H9 (cell line): Measurements from ENCODE around the gene ANO6. TPM values are rescaled to one million over a fixed set of nuclear protein-coding genes. Genes with fewer than 3 reads are reported as not detected.

ENCODE experiments used
- DNase-seq: peaks from one replicate; pipeline ENCODE4 v3.0.0-alpha.2; 2017
- H2AFZ ChIP-seq: one replicate; pipeline ENCODE4 v1.6.1; 2013; ENCODE audit warnings: mild to moderate bottlenecking, low read length, control low read depth, moderate library complexity
- H2AK5ac ChIP-seq: 2 replicates; pipeline ENCODE4 v1.6.1; 2013; ENCODE audit warnings: low read length, control low read depth, mixed read lengths; ENCODE audit not compliant: insufficient read length
- H2BK120ac ChIP-seq: one replicate; pipeline ENCODE4 v1.6.1; 2013; ENCODE audit warnings: low read depth, mild to moderate bottlenecking, low read length, control low read depth, inconsistent platforms; ENCODE audit not compliant: poor library complexity, severe bottlenecking
- H2BK12ac ChIP-seq: 2 replicates; pipeline ENCODE4 v1.6.1; 2013; ENCODE audit warnings: low read length, control low read depth, mixed read lengths, low read depth; ENCODE audit not compliant: insufficient read length
- H2BK15ac ChIP-seq: 2 replicates; pipeline ENCODE4 v1.6.1; 2013; ENCODE audit warnings: low read depth, low read length, control low read depth
- H2BK20ac ChIP-seq: one replicate; pipeline ENCODE4 v1.6.1; 2013; ENCODE audit warnings: low read depth, mild to moderate bottlenecking, low read length, control low read depth, inconsistent platforms; ENCODE audit not compliant: poor library complexity, severe bottlenecking
- H2BK5ac ChIP-seq: 2 replicates; pipeline ENCODE4 v1.6.1; 2013; ENCODE audit warnings: low read length, control low read depth, mixed read lengths; ENCODE audit not compliant: insufficient read length
- H3K14ac ChIP-seq: 2 replicates; pipeline ENCODE4 v1.6.1; 2013; ENCODE audit warnings: low read length, control low read depth; ENCODE audit not compliant: insufficient read depth
- H3K18ac ChIP-seq: 2 replicates; pipeline ENCODE4 v1.6.1; 2013; ENCODE audit warnings: low read depth, mild to moderate bottlenecking, mixed read lengths, low read length, control low read depth; ENCODE audit not compliant: insufficient read length
- H3K23ac ChIP-seq: 2 replicates; pipeline ENCODE4 v1.6.1; 2013; ENCODE audit warnings: low read length, control low read depth, mixed read lengths, low read depth; ENCODE audit not compliant: insufficient read length
- H3K23me2 ChIP-seq: 2 replicates; pipeline ENCODE4 v1.6.1; 2013; ENCODE audit warnings: low read depth, mild to moderate bottlenecking, mixed read lengths, low read length, control low read depth; ENCODE audit not compliant: insufficient read length, poor library complexity, severe bottlenecking
- H3K27ac ChIP-seq: 2 replicates; pipeline ENCODE4 v1.5.1; 2013; ENCODE audit warnings: low read length, control low read depth, mixed read lengths, low read depth; ENCODE audit not compliant: insufficient read length
- H3K27me3 ChIP-seq: 2 replicates; pipeline ENCODE4 v1.6.1; 2013; ENCODE audit warnings: low read length, control low read depth, inconsistent platforms; ENCODE audit not compliant: insufficient read depth
- H3K4ac ChIP-seq: 2 replicates; pipeline ENCODE4 v1.6.1; 2013; ENCODE audit warnings: low read depth, mild to moderate bottlenecking, control low read depth, inconsistent platforms, low read length, moderate library complexity
- H3K4me1 ChIP-seq: 2 replicates; pipeline ENCODE4 v1.6.1; 2013; ENCODE audit warnings: low read length, control low read depth, inconsistent platforms; ENCODE audit not compliant: insufficient read depth
- H3K4me2 ChIP-seq: 2 replicates; pipeline ENCODE4 v1.6.1; 2013; ENCODE audit warnings: low read length, control low read depth, mixed read lengths; ENCODE audit not compliant: insufficient read length, insufficient read depth
- H3K56ac ChIP-seq: 2 replicates; pipeline ENCODE4 v1.6.1; 2013; ENCODE audit warnings: low read depth, mild to moderate bottlenecking, mixed read lengths, low read length, control low read depth; ENCODE audit not compliant: insufficient read length
- H3K79me1 ChIP-seq: 2 replicates; pipeline ENCODE4 v1.6.1; 2013; ENCODE audit warnings: low read depth, mild to moderate bottlenecking, moderate library complexity, low read length, control low read depth, inconsistent platforms; ENCODE audit not compliant: insufficient read depth, poor library complexity, severe bottlenecking
- H3K79me2 ChIP-seq: 2 replicates; pipeline ENCODE4 v1.6.1; 2013; ENCODE audit warnings: low read length, control low read depth, inconsistent platforms; ENCODE audit not compliant: insufficient read depth
- H3K9ac ChIP-seq: 2 replicates; pipeline ENCODE4 v1.6.1; 2013; ENCODE audit warnings: low read length, control low read depth, mixed read lengths; ENCODE audit not compliant: insufficient read length; ENCODE audit errors: extremely low read depth
- H3K9me3 ChIP-seq: one replicate; pipeline ENCODE4 v1.6.1; 2013; ENCODE audit warnings: low read depth, low read length, inconsistent platforms; ENCODE audit not compliant: control insufficient read depth
- H3T11ph ChIP-seq: one replicate; pipeline ENCODE4 v1.6.1; 2013; ENCODE audit warnings: mild to moderate bottlenecking, low read length, control low read depth, inconsistent platforms
- H4K20me1 ChIP-seq: one replicate; pipeline ENCODE4 v1.6.1; 2013; ENCODE audit not compliant: control insufficient read depth, insufficient read length, insufficient read depth
- H4K5ac ChIP-seq: 2 replicates; pipeline ENCODE4 v1.6.1; 2013; ENCODE audit warnings: low read depth, mild to moderate bottlenecking, mixed read lengths, low read length, control low read depth; ENCODE audit not compliant: insufficient read length
- H4K8ac ChIP-seq: replicated peaks from 2 replicates; pipeline ENCODE4 v1.6.1; 2013; ENCODE audit warnings: low read length, control low read depth, mixed read lengths, low read depth; ENCODE audit not compliant: insufficient read length
- H4K91ac ChIP-seq: 2 replicates; pipeline ENCODE4 v1.6.1; 2013; ENCODE audit warnings: low read depth, mild to moderate bottlenecking, moderate library complexity, mixed read lengths, low read length, control low read depth; ENCODE audit not compliant: insufficient read length
- H3K27ac Mint-ChIP-seq, 3 experiments: 2 replicates in 2 of 3; 3 replicates in 1 of 3; pipeline ENCODE4 v1.8.0; 2020 to 2021; ENCODE audit warnings: mixed read lengths in 3 of 3, mild to moderate bottlenecking in 1 of 3, moderate library complexity in 1 of 3
- H3K27me3 Mint-ChIP-seq: 2 replicates; pipeline ENCODE4 v1.8.0; 2021; ENCODE audit warnings: low read depth, mild to moderate bottlenecking, moderate library complexity, mixed read lengths
- H3K36me3 Mint-ChIP-seq, 3 experiments: 2 replicates in 2 of 3; 3 replicates in 1 of 3; pipeline ENCODE4 v1.8.0; 2020 to 2021; ENCODE audit warnings: low read depth in 3 of 3, mixed read lengths in 3 of 3; ENCODE audit not compliant: insufficient read depth in 1 of 3
- H3K4me1 Mint-ChIP-seq, 2 experiments: 2 replicates each; pipeline ENCODE4 v1.8.0; 2020; ENCODE audit warnings: mixed read lengths in 2 of 2
- H3K4me3 Mint-ChIP-seq, 2 experiments: 2 replicates in 1 of 2; 3 replicates in 1 of 2; pipeline ENCODE4 v1.8.0; 2020 to 2021; ENCODE audit warnings: mild to moderate bottlenecking in 2 of 2, mixed read lengths in 2 of 2, moderate library complexity in 1 of 2
- H3K9me3 Mint-ChIP-seq, 2 experiments: 2 replicates in 1 of 2; 3 replicates in 1 of 2; pipeline ENCODE4 v1.8.0; 2020; ENCODE audit warnings: mild to moderate bottlenecking in 2 of 2, mixed read lengths in 2 of 2, moderate library complexity in 1 of 2
- WGBS: extraction: QIAGEN DNeasy Blood & Tissue Kit; methylation state at CpG from one replicate; pipeline ENCODE4 v1.1.7; 2013; ENCODE audit warnings: missing lambda C conversion rate, low lambda C conversion rate, mixed read lengths; ENCODE audit not compliant: insufficient read length; ENCODE audit errors: extremely low coverage; 5-methylcytosine and 5-hydroxymethylcytosine counted together
- total RNA-seq: library from RNA; stranded (reverse); gene quantifications from 2 replicates; pipeline ENCODE4 v1.2.1, GENCODE V29; 2021
- TF ChIP-seq, protein P1 (sequence below): fragments of 200-600 bp; sonication (generic); conservative IDR thresholded peaks from 3 replicates; pipeline ENCODE4 v1.8.0; 2021; ENCODE audit warnings: antibody characterized with exemption, mild to moderate bottlenecking

ANO6 gene
- total RNA-seq, 1 experiment from 2014 or later: 24.3 TPM

DNA sequence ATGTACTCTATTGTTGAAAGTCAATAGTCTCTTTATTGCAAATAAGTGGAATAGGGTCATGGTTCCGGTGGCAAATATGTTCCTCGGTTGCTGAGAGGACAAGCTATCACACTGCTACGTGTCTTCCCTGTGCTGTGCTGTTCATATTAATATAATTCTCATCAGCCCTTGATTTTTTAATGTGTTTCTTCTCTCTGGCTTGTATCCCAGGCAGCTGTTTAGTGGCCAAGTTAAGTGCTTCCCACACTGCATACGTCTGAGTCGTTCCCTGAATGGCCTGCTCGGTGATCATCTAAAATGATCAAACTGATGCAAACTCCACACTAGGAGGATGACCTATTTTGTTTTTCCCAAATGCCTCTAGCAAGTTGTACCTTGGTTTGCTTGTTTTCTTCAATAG lies 186.4 kb downstream of the ANO6 start:
- no peak overlapping the region for H4K8ac ChIP-seq
- no peak overlapping the region for H2BK20ac ChIP-seq
- no peaks in the 10 kb centered on the region for H3K4me1 ChIP-seq
- no peaks in the 10 kb centered on the region for H3K9me3 ChIP-seq
- no peak overlapping the region for H2BK12ac ChIP-seq
- no peaks in the 10 kb centered on the region for H3K79me2 ChIP-seq
- TF ChIP-seq, protein P1, sequence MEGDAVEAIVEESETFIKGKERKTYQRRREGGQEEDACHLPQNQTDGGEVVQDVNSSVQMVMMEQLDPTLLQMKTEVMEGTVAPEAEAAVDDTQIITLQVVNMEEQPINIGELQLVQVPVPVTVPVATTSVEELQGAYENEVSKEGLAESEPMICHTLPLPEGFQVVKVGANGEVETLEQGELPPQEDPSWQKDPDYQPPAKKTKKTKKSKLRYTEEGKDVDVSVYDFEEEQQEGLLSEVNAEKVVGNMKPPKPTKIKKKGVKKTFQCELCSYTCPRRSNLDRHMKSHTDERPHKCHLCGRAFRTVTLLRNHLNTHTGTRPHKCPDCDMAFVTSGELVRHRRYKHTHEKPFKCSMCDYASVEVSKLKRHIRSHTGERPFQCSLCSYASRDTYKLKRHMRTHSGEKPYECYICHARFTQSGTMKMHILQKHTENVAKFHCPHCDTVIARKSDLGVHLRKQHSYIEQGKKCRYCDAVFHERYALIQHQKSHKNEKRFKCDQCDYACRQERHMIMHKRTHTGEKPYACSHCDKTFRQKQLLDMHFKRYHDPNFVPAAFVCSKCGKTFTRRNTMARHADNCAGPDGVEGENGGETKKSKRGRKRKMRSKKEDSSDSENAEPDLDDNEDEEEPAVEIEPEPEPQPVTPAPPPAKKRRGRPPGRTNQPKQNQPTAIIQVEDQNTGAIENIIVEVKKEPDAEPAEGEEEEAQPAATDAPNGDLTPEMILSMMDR: no peak
- H2AFZ ChIP-seq: no peak overlapping the region
- no peak for DNase-seq
- H3K56ac ChIP-seq: no peak overlapping the region
- Mint-ChIP-seq H3K9me3 (no peaks in the 10 kb centered on the region), H3K4me3 (no peak overlapping the region), H3K4me1 (no peaks in the 10 kb centered on the region), H3K27me3 (no peaks in the 10 kb centered on the region), H3K27ac (peak overlapping the region in 2 of 3 experiments; percentile 32 to 84; a peak in 3 of 7 replicates), H3K36me3 (peaks cover 0 to 36% (median 32%) of the 10 kb centered on the region in 3 experiments; a peak in 5 of 7 replicates)
- no peak overlapping the region for H2BK5ac ChIP-seq
- H3K23ac ChIP-seq: no peak overlapping the region
- H3K4ac ChIP-seq: no peak overlapping the region
- H3K18ac ChIP-seq: no peak overlapping the region
- no peaks in the 10 kb centered on the region for H3K27me3 ChIP-seq
- no peak overlapping the region for H4K91ac ChIP-seq
- H3K79me1 ChIP-seq: no peaks in the 10 kb centered on the region
- no peak overlapping the region for H3T11ph ChIP-seq
- no peak overlapping the region for H3K14ac ChIP-seq
- H2BK15ac ChIP-seq: no peak overlapping the region
- no CpG with 5 or more reads among the region's 6 CpGs for WGBS
- H2BK120ac ChIP-seq: no peak overlapping the region
- no peak overlapping the region for H2AK5ac ChIP-seq
- H3K27ac ChIP-seq: no peak overlapping the region
- H3K4me2 ChIP-seq: no peak overlapping the region
- no peak overlapping the region for H4K5ac ChIP-seq
- peaks cover 3% of the 10 kb centered on the region for H4K20me1 ChIP-seq
- no peaks in the 10 kb centered on the region for H3K23me2 ChIP-seq
- H3K9ac ChIP-seq: no peak overlapping the region
